H1 (cell line): ENCODE data around the gene MEFV.

Experiments
- NRF1 ChIP-seq: IDR thresholded peaks from 2 replicates; pipeline ENCODE4 v1.6.1; 2011; ENCODE audit warnings: mild to moderate bottlenecking, low read depth, low read length, improper control_type of control experiment
- POLR2AphosphoS5 ChIP-seq: IDR thresholded peaks from 2 replicates; pipeline ENCODE4 v1.6.1; 2011; ENCODE audit warnings: low read depth, low read length
- TAF1 ChIP-seq: IDR thresholded peaks from 2 replicates; pipeline ENCODE4 v1.6.1; 2011; ENCODE audit warnings: mild to moderate bottlenecking, low read depth, low read length
- YY1 ChIP-seq: IDR thresholded peaks from 2 replicates; pipeline ENCODE4 v1.6.1; 2011; ENCODE audit warnings: low read depth, mild to moderate bottlenecking, low read length
- TF ChIP-seq, protein P1 (sequence below): IDR thresholded peaks from 2 replicates; pipeline ENCODE4 v1.6.1; 2012; ENCODE audit warnings: inconsistent platforms
- TF ChIP-seq, protein P2 (sequence below), 3 experiments: IDR thresholded peaks; 1 replicate in 2 of 3; 2 replicates in 1 of 3; pipeline versions ENCODE4 v1.5.1 to v1.6.1; 2011; ENCODE audit warnings: low read length in 3 of 3, mild to moderate bottlenecking in 3 of 3, inconsistent platforms in 2 of 3, low read depth in 1 of 3, moderate library complexity in 1 of 3; ENCODE audit not compliant: insufficient read depth in 1 of 3; ENCODE audit errors: control extremely low read depth in 1 of 3

GRCh38 chr16:3305109-3306068, 49.0 kb upstream of the MEFV start, which contains the start of the genes TIGD7 and ZNF75A:
- TF ChIP-seq, protein P1, sequence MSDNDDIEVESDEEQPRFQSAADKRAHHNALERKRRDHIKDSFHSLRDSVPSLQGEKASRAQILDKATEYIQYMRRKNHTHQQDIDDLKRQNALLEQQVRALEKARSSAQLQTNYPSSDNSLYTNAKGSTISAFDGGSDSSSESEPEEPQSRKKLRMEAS, result peak; percentile 99
- TF ChIP-seq, protein P2, sequence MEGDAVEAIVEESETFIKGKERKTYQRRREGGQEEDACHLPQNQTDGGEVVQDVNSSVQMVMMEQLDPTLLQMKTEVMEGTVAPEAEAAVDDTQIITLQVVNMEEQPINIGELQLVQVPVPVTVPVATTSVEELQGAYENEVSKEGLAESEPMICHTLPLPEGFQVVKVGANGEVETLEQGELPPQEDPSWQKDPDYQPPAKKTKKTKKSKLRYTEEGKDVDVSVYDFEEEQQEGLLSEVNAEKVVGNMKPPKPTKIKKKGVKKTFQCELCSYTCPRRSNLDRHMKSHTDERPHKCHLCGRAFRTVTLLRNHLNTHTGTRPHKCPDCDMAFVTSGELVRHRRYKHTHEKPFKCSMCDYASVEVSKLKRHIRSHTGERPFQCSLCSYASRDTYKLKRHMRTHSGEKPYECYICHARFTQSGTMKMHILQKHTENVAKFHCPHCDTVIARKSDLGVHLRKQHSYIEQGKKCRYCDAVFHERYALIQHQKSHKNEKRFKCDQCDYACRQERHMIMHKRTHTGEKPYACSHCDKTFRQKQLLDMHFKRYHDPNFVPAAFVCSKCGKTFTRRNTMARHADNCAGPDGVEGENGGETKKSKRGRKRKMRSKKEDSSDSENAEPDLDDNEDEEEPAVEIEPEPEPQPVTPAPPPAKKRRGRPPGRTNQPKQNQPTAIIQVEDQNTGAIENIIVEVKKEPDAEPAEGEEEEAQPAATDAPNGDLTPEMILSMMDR (IDR thresholded peaks at IDR 0.05; ENCODE audit: control extremely low read depth in 1 of 3, insufficient read depth in 1 of 3, low read depth in 1 of 3, low read length in 3 of 3), result no peak
- TF ChIP-seq TAF1 (peak; percentile 94), NRF1 (no peak), POLR2AphosphoS5 (peak; percentile 97), YY1 (peak; percentile 96)
